GM21515 (cell line): ENCODE data around the gene GMPPA.

Experiments used
- ATAC-seq: cut with Tn5 transposase; IDR thresholded peaks from one replicate; pipeline ENCODE4 v1.9.1; 2021; ENCODE audit not compliant: unreplicated experiment

GMPPA gene

GRCh38 chr2:219537657-219538488 lies 39.2 kb downstream of the GMPPA start:
- no peak for ATAC-seq

- no peak for ATAC-seq
These were observed 39.8 kb downstream of the GMPPA start for GRCh38 chr2:219538504-219538951.

DNA sequence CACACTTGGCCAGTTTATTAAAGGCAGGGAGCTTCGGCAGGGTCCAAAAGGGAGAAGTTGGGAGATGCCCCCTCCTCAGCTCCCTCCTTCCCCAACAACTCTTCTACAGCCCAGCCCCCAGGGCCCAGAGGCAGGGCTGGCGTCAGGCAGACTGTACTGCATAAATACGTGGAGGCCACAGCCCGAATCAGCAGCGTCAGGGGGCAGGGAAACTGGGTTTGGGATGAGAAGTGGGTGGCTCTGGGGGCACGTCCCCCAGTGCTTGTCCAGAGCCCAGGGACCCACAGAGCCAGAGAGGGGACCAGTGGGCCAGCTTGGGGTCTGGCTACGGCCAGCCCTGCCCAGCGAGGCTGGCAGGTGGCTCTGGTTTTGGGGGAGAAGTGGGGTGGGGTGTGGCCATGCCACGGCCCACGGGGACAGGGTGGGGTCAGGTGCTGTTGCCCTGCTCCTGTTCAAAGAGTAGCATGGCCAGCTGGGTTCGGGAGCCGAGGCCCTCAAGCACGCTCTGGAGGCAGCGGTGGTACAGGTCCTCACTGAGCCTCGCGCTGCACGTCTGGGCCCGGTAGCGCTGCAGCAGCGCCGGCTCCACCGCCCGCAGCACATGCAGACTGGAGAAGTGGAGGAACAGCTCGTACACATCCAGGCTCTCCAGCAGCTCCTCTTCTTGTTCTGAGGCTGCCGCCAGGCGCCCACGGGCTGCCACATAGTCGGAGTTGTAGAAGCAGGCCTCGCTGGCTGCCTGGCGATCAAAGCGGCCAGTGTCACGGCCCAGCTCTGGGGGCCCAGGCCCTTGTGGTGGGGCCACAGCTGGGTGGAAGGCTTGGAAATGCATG lies 40.5 kb downstream of the GMPPA start:
- no peak for ATAC-seq

DNA sequence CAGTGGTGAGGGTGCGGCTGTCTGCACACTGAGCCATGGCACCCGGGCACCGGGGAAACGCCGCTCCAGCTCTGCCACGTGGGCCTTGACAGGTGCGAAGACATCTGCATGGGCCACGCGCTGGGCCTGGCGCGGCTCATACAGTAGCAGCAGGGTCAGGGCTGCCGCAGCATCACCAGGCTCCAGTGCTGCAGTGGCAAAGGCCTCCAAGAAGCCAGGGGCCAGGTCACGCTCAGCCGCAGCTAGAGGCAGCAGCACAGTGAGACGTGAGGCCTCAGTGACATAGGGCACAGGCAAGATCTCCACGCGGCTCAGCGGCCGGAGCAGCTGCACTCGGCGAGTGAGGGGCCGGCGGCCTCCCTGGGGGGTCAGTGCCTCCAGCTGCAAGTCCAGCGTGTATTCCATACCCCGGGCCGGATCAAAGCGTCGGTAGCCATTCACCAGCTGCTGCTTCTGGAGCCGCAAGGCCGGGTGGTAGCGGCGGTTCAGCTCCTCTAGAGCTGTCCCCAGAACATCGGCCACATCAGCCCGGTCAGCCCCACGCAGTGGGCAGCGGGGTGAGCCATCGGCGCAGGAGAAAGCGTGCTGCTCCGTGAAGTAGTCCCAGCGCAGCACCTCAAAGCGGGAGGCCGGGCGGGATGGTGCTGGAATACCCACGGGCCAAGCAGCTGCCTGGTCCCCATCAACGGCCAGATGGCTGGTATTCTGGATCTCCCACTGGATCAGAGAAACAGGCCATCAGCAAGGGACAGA lies 41.4 kb downstream of the GMPPA start:
- no peak for ATAC-seq

DNA sequence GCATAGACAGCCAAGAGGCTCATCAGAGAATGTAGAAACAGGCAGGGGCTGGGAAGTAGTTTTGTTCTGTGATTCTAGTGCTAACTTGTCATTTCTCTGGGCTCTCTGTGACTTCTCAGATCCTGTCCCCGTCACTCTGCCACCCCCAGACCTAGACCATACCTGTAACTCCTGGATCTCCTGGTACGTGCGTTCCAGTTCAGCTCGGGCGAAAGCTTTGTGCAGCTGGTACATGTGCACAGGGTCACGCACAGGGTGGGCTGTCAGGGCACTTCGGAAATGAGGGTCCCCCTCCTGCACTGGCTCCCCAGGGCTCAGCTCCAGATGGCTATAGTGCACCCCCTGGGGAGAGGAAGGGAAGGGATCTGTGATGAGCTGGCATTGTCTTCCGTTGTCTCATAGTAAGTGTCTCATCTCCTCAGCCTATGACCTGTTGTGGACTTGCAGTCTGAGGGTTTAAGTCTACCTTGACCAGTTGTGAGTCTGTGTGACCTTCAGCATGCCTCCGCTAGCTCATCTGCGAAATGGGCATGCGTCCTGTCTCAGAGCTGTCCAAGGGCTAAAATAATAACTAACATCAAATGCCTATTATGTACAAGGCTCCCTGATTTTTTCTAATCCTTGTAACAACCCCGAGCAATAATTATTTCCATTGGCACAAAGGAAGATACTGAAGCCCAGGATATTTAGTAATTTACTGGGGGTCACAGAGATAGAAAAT lies 42.3 kb downstream of the GMPPA start:
- no peak for ATAC-seq

- peak; percentile 45 for ATAC-seq
These were observed 43.0 kb downstream of the GMPPA start for GRCh38 chr2:219541611-219542180.

GRCh38 chr2:219542931-219543595 lies 44.4 kb downstream of the GMPPA start:
- peak; percentile 36 for ATAC-seq

- ATAC-seq: peak; percentile 81
These were observed 45.1 kb downstream of the GMPPA start, which contains the start of the genes CHPF and TMEM198 for GRCh38 chr2:219543596-219544358. Gene CHPF, minus strand, starts transcription at chr2:219543809. Its CDS starts 271 bp downstream, at chr2:219543538. Gene TMEM198, plus strand, starts transcription at chr2:219544028. Its CDS starts 700 bp downstream, at chr2:219544728.

GRCh38 chr2:219544567-219544966 lies 45.9 kb downstream of the GMPPA start:
- ATAC-seq: no peak

- no peak for ATAC-seq
These were observed 46.7 kb downstream of the GMPPA start for GRCh38 chr2:219545295-219545942.

DNA sequence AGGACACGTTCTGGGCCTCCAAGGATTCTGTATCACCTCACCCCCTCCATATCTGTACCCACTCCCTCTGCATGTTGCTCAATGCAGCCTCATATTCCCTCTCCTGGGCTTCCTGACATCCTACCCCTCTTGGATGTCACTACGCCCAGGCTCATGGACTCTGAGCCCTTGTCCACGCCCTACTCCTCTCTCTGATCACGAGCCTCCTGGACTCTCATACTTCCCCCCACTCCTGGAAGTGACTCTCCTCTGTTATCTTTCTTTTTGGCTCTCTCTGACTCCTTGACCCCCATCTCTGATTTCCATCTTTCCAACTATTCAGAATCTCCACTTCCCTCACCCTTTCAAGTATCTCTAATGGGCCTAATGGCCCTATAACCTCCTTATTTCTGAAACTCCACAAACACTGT lies 47.3 kb downstream of the GMPPA start:
- no peak for ATAC-seq

DNA sequence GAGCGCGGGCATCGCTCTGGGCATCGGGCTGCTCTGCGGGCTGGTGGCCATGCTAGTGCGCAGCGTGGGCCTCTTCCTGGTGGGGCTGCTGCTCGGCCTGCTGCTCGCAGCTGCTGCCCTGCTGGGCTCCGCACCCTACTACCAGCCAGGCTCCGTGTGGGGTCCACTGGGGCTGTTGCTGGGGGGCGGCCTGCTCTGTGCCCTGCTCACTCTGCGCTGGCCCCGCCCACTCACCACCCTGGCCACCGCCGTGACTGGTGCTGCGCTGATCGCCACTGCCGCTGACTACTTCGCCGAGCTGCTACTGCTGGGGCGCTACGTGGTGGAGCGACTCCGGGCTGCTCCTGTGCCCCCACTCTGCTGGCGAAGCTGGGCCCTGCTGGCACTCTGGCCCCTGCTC lies 48.9 kb downstream of the GMPPA start:
- no peak for ATAC-seq

DNA sequence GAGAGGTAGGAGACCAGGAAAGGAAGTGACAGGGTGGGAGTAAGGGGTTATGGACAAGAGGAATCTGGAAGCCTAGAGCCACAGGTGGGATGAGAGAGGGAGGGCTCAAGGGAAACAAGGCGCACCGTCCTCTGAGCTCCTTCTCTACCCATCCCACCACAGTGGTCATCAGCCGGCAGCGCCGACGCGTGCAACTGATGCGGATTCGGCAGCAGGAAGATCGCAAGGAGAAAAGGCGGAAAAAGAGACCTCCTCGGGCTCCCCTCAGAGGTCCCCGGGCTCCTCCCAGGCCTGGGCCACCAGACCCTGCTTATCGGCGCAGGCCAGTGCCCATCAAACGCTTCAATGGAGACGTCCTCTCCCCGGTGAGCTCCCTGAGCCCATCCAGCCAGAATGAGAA lies 50.3 kb downstream of the GMPPA start:
- ATAC-seq: no peak

DNA sequence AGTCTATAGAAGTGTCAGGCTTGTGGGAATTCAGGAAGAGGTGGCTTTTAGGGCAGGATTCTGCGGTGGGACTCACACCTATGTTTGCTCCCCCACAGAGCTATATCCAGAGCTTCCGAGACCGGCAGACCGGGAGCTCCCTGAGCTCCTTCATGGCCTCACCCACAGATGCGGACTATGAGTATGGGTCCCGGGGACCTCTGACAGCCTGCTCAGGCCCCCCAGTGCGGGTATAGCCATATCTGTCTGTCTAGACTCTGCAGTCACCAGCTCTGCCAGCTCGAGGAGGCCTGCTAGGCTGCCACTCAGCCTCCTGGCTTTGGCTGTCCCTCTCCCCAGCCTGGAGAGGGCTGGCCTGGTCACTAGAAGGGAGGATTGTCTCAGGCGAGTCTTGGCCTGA lies 50.9 kb downstream of the GMPPA start:
- ATAC-seq: no peak

DNA sequence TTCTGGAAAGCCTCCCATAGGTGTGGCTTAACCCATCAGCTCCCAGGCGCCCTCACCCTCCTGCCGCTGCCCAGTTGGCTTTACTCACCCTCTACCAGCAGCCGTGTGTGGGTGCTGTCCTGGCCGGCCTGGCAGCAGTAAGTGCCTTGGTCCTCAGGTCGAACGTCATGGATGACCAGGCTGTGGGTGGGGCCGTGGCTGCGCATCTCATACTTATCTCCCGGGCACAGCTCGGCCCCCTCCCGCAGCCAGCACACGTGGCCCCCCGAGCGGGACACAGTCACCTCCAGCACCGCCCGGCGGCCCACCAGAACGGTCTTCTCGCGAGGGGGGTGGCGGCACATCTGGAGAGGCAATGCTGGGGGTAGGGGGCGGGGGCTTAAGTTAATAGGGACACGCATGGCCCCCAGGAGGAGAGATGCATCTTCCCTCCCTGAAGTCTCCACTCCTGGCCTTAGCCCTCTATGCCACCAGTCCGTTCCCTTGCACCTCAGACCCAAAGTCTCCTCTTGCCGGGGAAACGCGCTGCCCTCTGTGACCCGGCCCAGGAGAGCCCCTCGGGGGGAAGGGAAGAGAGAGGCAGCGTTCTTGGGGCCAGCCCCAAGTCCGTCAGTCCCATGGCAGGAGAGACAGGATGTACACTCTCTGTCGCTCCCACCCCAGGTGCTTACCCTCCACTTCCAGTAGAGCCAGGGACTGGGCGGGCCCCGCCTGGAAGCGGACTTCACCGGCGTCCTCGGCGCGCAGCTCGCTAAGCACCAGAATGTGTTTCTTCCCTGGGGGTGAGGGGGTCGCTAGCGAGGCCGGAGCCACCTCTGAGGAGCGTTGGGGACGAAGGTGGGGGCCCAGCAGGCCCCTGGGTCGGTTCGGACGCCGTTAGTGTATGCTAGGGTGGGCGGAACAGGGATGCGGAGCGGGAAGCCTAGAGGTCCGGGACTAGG lies 53.0 kb downstream of the GMPPA start:
- peak; percentile 18 for ATAC-seq

GRCh38 chr2:219552382-219553167 lies 53.9 kb downstream of the GMPPA start:
- ATAC-seq: peak; percentile 95

GRCh38 chr2:219553168-219553417 lies 54.4 kb downstream of the GMPPA start:
- ATAC-seq: no peak
